GM18951 (cell line): Measurements from ENCODE around the gene ALLC.

Source experiments
- POLR2A ChIP-seq: IDR thresholded peaks from 4 replicates; pipeline ENCODE4 v1.6.1; 2011; ENCODE audit warnings: mild to moderate bottlenecking; ENCODE audit not compliant: insufficient read length, insufficient read depth; ENCODE audit errors: extremely low read depth
- in situ Hi-C: fragments of 300-500 bp; cut with MboI; formaldehyde crosslinking; loops from one replicate; pipeline ENCODE4 v1.12.0; 2022; ENCODE audit warnings: low sequenced_read_pairs, mixed read lengths, inconsistent platforms; ENCODE audit not compliant: unreplicated experiment

The ALLC gene

DNA sequence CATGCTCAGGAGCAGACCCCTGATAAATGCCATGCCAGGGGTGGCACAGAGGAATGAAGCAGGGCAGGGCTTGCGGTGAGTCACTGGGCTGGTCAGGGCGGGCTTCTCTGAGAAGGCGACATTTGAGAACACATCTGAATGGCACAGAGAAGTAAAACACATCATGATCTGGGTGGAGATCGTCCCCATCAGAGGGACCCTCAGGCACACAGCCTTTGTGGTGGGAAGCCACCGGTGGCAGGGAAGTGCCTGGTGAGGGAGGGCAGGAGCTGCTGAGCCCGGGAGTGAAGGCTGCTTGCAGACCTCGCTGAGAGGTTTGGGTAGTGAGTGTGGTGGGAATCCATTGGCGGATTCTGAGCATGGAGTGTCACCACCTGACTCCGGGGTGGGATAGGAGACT lies 89.8 kb downstream of the ALLC start:
- in situ Hi-C loops: no loop called here

DNA sequence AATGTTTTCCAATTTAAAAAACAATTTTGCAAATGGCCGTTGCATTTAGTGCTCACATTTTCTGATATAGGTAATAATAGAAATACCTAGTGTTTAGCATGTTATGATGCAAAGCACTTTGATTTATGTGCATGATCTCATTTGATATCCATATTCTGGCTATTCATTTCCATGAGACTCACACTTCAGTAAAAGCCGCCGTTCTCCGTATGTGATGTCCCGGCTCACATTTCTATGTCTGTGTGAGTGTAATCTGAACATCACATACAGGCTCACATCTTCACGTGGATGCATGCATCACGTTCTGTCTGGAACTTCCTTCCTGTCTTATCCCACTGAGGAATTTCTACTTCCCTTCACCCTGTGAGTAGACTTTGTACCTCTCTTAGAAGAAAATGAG lies 91.2 kb downstream of the ALLC start:
- in situ Hi-C loops: no loop called here
- TF ChIP-seq POLR2A: no peak

More for the DNA sequence above, 89.8 kb downstream of the ALLC start:
- no peak for TF ChIP-seq POLR2A

GRCh38 chr2:3751251-3751650 lies 93.3 kb downstream of the ALLC start:
- in situ Hi-C loops: no loop called here
- TF ChIP-seq POLR2A: no peak

DNA sequence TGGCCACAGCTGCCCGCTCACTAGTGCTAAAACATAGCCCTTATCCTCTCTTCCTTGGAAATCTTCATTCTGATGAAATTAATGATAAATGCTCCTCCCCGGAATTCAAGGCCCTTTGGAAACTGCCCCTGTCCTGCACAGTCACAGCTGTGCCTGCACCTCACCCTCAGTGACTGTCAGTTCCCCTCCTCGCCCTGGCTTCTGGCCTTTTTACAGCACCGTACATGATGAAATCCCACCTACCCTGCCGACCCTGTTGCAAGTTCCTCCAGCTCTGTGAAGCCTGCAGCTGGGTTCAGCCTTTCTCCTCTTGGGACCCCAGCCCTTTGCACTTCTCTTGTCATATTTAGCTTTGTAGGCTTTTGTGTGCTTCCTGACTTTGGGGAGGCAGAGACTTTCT lies 93.8 kb downstream of the ALLC start:
- no peak for TF ChIP-seq POLR2A
- in situ Hi-C loops: no loop called here
